Activated T-helper 1 cell treated with anti-CD3 and anti-CD28 coated beads, Interleukin-2, amount 50 U/mL, for 16 hours (primary cell): Measurements from ENCODE around the gene DNMT3A.
A peak's percentile ranks its signal among the peaks of the same experiment; 100 is the strongest.
"Not testable (repeated sequence)": the region's sequence is repeated elsewhere in the genome, so short reads cannot be mapped to it uniquely, and the experiment has no call there.

Experiments used
- DNase-seq, 2 donors: peaks; one replicate each; pipeline ENCODE4 v3.0.0-alpha.2; 2020; ENCODE audit warnings: low read depth in 1 of 2, low spot score in 1 of 2

DNMT3A gene

DNA sequence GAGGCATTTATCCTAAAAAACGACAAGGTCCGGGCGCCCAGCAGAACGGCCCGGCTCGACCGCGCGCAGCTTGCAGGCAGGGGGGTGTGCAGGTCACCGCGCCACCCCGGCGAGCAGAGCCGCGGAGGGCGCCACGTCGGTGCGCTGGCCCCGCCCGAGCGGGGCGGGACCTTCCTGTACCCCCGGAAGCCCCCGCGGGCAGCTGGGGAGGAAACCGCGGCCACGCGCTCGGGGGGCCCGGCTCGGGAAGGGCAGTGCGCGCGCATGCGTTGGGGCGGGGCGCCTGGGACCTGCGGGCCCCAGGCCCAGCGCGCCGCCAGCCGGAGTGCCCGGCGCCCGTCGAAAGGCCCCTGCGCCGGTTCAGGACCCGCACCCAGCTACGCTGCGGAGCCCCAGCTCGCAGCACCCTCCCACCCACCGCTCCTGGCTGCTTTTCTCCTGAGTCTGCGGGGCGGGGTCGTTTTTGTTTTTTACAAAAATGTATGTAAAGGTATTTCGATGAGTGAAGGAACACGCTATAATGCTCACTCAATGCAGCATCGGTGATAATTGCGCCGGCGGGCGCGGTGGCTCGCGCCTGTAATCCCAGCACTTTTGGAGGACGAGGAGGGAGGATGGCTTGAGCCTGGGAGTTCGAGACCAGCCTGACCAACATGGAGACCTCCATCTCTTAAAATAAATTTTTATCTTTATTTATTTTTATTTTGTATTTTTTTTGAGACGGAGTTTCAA lies 125.6 kb downstream of the DNMT3A start:
- DNase-seq = peak; percentile 63 to 79

DNA sequence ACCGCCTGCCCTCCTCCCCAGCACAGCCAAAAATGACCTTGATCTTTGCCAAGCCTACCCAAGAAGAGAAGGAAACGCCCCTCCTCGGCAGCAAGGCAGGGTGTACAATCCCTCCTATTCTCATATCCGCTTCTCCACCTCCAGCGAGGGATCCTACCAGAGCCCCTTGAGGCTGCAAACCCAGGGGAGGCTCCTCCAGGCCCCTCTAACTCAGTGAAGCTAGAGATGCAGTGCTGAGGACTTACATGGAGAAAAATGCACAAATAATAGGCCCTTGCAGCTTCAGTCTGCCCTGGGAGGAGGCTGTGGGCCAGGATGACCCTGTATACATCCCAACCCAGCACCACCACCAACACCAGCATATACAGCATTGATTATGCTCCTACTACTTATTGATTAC lies 126.5 kb downstream of the DNMT3A start:
- no peak for DNase-seq

DNA sequence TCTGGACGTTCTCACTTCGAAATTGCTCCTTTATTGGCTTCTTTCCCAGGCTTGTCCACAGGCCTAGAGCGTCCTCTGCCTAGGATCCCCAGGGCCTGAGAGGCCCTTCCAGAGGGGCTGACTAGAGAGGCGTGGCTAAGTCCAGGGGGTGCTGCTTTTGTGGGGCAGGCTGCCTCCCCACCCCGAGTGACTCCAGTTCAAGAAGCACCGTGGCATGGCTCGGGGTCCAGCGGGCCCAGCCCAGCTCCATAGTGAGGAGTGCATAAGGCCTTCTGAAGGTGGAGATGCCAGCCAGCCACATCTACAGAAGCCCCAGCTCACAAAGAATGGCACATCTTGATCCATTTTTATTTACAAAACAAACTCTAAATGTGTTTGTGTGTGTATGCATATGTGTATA lies 128.5 kb downstream of the DNMT3A start:
- DNase-seq = no peak

DNA sequence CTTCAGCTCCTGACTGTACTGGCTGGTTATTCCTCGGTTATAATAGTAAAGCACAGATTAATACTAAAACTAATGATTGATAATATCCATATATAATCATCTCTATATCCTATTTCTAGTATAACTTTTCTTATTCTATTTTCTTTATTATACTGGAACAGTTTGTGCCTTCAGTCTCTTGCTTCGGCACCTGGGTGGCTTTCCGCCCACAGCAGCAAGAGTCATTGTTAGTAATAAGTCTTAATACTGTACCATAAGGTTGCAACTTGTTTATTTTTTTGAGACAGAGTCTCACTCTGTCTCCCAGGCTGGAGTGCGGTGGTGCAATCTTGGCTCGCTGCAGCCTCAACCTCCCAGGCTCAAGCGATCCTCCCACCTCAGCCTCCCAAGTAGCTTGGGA lies 130.8 kb downstream of the DNMT3A start:
- not testable (repeated sequence) for DNase-seq

DNA sequence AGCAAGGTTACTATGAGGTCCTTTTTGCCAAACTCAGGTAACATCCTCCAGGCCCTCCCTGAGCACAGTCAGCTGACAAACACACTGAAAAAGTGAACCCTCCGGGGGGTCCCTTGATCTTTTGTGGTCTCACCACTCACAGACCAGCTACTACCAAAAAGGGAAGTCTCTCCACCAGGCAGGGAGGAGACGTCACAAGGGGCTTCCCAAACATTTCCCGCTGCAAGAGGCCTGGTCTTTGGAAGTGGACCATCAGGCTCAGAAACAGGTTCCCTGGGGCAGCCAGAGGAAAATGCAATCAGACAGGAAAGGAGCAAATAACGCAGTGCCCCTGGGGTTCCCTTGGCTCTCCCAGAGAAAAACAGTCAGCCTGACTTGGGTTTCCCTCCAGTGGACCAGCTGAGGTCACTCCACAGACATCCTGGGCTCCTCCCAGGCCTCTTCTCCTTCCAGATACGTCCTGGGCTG lies 134.6 kb downstream of the DNMT3A start:
- DNase-seq = no peak

DNA sequence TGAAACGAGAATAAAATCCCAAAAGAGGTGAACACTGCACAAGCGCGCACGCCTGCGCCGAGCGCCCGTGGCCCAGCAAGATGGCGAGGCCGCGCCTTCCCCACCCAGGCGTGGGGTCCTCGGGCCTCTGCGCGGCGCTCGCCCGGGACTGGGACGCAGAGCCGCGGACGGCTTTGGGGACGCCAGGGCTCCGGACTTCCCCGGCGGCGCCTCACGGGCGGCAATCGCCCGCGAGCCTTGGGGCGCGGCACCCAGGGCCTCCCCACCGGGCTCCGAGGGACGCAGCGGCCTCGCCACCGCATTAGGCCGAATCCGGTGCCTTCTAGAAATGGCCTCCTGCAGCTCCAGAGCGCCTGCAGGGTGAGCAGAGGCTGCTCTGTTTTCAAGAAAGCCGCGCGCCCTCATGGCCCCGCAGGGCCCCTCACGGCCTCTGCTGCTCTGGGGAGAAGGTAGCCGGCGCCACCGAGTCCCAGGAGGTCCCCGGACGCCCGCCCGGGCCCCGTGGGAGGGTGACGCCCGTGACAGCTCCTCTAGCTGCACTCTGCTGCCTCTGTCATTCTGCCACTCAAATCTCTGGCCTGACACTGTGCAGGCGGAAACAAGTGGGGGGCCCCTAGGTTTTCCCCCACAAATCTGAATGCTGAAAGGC lies 137.4 kb downstream of the DNMT3A start:
- no peak for DNase-seq

DNA sequence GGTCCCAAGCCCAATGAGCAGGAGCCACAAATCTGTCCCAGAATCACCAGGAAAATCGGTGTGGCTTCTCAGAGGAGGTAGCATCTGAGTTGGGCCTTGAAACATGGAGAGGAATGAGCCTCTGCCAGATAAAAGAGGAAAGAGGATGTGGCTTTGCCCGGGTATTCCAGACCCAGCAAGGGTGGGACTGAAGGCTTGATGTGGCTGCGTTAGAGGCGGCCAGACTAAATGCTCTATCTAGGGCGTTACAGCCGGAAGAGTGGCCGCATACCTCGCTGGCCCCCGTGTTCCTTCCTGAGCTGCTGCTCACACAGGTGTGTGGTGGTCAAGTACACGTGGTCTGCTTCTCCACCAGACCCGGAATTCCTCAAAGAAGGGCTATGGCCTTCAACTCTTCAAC lies 139.4 kb downstream of the DNMT3A start:
- DNase-seq = no peak

DNA sequence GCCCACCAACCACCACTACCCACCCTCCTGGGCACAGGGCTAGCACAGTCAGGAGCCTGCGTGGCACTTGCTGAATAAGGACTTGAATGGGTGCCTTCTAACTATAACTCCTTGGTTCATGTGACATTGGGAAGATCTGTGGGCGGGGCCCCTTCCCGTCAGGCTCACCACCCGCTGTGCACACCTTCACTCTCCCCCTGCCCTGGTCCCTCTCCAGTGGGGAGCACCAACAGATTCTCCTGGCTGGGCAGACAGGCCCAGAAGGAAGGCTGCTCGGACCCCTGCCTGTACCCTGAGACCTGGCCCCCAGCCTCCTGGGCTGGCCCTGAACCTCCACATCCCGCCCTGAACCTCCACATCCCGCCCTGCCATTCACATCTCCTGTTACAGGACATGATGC lies 139.9 kb downstream of the DNMT3A start:
- no peak for DNase-seq

DNA sequence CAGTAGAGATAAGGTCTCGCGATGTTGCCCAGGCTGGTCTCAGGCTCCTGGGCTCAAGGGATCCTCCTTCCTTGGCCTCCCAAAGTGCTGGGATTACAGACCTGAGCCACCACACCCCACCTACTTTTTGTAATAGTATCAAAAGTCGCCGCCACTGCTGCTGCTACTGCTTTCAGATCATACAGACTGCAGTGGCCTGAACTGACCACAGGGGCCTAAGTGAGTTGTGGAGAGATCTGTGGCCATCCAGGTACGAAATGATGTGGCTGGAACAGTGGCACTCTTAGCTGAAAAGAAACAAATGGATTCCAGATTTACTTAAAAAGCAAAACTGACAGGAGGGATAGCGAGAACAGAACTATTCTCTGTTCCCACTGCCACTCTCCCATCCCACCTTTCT lies 140.5 kb downstream of the DNMT3A start:
- DNase-seq = no peak

DNA sequence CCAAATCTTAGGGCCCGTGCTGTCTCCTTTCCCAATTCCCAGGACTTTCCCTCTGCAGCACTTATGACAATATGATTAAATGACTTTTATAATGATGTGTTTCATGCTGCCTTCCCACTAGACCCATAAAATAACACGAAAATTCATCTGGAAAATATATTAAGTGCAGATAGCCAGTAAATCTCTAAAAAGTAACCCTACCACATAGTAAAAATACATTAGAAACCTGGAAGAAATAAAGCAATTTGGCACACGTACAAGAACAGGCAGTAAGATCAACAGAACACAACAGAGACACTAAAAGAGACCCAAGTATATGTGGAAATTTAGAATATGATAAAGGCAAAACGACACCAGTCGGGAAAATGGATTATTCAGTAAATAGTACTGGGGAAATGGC lies 143.1 kb downstream of the DNMT3A start:
- no peak for DNase-seq

DNA sequence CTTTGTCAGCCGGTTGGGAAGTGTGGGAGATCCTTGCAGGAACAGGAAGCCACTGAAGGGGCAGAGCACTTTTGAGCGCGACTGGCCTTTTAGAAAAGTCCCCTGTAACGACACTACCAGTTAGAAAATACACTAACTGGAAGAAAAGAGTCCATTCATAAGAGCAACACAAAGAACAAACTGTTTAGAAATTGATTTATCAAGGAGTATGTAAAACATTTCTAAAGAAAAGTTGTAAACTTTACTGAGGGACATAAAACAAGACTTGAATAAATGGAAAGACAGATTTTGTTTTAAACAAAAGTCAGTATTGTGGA lies 143.6 kb downstream of the DNMT3A start:
- no peak for DNase-seq

DNA sequence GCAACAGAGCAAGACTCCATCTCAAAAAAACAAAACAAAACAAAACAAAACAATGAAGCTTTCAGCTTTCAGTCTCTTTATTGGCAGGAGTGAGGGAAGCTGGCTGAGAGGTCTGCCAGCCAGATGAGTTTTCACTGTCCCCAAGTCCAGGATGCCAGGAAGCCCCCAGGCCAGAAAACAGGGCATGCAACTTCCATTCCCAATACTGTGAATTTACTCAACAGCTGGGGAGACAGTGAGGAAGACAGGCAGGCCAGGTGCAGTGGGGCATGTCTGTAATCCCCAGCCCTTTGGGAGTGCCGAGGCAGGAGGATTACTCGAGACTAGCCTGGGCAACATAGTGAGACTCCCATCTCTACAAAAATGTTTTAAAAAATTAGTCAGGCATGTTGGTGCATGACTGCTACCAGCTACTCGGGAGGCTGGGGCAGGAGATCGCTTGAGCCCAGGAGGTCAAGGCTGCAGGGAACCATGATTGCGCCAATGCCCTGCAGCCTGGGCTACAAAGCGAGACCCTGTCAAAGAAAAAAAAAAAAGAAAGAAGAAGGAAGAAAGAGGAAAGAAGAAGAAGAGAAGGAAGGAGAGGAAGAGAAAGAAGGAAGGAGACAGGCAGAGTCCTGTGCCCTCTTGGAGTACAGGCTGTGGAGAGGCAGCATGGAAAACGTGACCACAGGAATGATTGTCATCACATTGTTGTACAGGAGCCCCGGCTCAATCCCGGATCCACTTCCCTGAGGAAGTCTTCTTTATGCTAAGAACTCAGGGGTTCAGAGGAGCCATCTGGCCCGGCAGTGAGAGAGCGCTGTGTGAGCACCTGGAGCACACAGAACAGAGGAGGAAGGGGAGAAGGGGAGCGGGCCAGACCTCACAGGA lies 144.2 kb downstream of the DNMT3A start:
- DNase-seq = no peak

DNA sequence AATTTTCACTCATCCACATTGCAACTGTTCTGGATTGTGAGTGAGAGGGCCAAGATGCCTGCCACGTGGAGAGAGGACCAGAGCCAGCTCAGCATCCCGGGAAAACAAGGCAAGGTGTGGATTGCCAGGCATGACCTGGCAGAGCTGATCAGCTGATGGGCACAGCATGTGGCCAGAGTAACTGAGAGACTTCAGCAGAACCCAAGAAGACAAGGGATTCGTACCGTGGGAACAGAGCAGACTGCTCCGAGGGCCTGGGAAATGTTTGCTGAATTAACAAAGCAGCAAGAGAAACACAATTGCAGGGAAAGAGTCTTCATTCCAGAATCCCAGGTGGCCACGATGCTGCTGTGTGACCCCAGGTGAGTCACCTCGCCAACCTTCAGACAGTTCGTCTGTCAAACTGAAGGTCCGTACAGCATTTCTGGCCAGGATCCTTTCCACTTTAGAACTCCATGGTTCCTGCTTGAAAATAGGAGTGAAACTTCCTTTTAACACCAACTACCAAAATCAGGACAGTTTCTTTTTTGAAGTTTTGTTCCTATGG lies 147.1 kb downstream of the DNMT3A start:
- DNase-seq = no peak

DNA sequence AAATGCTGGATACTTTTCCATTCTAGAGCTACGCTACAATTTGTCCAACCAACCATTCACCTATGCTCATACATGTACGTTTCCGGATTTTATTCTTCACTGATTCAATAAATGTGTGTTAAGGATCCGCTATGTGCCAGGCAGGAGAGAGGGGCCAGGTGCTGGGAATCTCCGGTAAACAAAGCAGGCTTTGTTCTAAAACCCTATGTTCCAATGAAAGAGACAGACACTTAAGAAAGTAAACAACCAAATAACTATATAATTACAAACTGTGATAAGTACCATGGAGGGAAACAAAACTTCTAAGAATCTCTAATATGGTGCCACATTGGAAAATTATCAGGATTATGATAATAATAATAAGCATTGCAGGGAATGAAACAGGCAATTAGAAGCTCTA lies 151.2 kb downstream of the DNMT3A start:
- DNase-seq = no peak

DNA sequence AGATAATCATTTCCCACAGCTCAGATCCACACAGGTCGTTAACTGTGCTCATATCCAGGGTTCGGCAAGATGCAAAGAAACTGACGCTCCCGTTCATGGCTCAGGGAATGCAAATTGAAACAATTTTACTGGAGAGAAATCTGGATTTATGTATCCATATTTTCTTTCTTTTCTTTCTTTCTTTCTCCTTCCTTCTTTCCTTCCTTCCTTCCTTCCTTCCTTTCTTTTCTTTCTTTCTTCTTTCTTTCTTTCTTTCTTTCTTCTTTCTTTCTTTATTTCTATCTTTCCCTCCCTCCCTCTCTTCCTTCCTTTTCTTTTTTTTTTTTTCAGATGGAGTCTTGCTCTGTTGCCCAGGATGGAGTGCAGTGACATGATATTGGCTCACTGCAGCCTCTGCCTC lies 153.3 kb downstream of the DNMT3A start:
- no peak for DNase-seq

DNA sequence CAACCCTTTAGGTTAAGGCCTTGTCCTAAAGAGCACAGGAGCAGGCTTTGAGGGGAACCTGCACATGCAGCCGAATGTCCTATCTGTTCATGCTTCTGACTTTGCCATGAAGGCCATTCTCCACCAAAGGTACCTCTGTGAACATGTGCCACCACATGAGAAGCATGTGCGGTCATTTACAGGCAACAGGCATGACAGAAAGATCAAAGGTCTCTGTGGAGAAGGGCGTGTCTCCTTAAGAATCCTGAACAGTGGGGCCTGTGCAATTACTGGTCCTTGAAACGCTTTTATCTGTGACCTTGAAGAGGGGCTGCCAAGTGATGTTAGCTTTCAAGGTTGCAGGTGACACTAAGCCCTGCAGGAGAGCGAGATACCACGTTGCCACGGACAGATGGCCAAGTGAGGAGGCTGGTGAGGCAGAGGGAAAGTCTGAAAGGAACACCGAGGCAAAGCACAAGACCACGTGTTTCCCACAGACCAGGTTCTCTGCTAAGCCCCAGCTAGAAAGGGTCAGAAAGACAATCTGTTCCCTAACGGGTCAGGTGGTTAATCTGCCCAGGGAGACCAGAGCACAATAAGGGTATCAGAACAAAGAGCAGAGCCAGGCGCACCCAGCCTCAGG lies 153.9 kb downstream of the DNMT3A start:
- no peak for DNase-seq

DNA sequence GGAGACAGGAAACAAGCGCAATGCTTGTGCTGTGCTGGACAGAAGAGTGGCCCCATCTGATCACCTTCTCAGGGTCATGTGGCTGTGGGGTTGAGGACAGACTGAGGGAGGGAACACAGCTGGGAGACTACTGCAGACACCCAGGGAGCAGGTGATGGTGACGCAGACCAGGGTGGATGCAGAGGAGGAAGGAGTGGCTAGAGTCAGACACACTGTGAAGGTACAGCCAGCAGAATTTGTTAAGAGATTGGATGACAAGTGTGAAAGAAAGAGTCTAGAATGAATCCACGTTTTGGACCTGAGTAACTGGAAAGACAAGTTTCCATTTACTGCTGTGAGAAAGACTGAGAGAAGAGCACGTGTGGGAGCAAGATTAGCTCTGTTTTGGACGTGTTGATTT lies 157.5 kb downstream of the DNMT3A start:
- no peak for DNase-seq

DNA sequence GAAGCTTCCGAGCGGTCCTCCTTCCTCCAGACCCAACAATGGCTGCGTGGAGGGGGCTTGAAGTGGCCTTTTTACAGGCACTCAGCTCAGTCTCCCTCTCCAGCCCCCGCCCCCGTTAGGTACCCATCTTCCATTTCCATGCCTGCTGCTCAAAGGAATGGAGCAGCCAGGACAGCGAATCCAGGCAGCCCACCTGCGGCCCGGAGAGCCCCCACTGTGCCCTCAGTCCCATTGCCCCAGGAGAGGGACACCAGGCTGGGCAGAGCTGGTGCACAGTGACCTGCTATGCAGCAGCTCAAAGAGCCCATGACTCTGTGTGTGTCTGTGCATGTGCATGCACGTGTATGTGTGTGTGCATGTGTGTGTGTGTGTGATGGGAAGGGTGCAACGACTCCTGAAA lies 162.7 kb downstream of the DNMT3A start:
- DNase-seq = no peak
